ENCODE data around the gene CRK. TPM values are rescaled to one million over a fixed set of nuclear protein-coding genes. Genes with fewer than 3 reads are reported as not detected.

Gene CRK
- total RNA-seq, 1 donor from 2014 or later, result 57.1 TPM

DNA sequence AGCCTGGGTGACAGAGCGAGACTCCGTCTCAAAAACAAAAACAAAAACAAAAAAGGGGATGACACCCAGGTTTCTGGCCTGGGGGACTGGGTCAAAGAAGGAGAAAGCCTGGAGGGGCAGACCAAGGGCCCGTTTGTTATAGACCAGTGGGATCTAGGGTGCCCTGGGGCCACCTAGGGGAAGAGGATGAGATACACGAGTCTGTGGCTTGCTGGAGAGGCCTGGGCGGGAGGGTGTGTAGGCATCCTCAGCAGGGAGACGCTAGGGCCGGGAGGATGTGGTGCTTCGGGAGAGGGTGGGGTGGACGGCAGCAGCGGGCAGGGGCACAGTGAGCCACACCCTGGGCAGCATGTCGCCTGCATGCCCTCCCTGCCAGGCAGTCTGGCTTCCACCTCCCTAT lies 17.1 kb upstream of the CRK start:
- peaks cover 6% of the 10 kb centered on the region for H3K4me1 Mint-ChIP-seq (ENCODE audit: unreplicated experiment)
- peaks cover 25% of the 10 kb centered on the region for H3K36me3 Mint-ChIP-seq (ENCODE audit: unreplicated experiment)
- no peak for DNase-seq (ENCODE audit: extremely low spot score, unreplicated experiment)
- no peaks in the 10 kb centered on the region for H3K9me3 Mint-ChIP-seq (ENCODE audit: unreplicated experiment)
- H3K27me3 Mint-ChIP-seq (ENCODE audit: unreplicated experiment), result no peaks in the 10 kb centered on the region
- no peak overlapping the region for H3K27ac Mint-ChIP-seq (ENCODE audit: unreplicated experiment)
- TF ChIP-seq, protein P1, sequence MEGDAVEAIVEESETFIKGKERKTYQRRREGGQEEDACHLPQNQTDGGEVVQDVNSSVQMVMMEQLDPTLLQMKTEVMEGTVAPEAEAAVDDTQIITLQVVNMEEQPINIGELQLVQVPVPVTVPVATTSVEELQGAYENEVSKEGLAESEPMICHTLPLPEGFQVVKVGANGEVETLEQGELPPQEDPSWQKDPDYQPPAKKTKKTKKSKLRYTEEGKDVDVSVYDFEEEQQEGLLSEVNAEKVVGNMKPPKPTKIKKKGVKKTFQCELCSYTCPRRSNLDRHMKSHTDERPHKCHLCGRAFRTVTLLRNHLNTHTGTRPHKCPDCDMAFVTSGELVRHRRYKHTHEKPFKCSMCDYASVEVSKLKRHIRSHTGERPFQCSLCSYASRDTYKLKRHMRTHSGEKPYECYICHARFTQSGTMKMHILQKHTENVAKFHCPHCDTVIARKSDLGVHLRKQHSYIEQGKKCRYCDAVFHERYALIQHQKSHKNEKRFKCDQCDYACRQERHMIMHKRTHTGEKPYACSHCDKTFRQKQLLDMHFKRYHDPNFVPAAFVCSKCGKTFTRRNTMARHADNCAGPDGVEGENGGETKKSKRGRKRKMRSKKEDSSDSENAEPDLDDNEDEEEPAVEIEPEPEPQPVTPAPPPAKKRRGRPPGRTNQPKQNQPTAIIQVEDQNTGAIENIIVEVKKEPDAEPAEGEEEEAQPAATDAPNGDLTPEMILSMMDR (IDR thresholded peaks at IDR 0.05), result no peak
- no peak overlapping the region for H3K4me3 Mint-ChIP-seq (ENCODE audit: unreplicated experiment)

DNA sequence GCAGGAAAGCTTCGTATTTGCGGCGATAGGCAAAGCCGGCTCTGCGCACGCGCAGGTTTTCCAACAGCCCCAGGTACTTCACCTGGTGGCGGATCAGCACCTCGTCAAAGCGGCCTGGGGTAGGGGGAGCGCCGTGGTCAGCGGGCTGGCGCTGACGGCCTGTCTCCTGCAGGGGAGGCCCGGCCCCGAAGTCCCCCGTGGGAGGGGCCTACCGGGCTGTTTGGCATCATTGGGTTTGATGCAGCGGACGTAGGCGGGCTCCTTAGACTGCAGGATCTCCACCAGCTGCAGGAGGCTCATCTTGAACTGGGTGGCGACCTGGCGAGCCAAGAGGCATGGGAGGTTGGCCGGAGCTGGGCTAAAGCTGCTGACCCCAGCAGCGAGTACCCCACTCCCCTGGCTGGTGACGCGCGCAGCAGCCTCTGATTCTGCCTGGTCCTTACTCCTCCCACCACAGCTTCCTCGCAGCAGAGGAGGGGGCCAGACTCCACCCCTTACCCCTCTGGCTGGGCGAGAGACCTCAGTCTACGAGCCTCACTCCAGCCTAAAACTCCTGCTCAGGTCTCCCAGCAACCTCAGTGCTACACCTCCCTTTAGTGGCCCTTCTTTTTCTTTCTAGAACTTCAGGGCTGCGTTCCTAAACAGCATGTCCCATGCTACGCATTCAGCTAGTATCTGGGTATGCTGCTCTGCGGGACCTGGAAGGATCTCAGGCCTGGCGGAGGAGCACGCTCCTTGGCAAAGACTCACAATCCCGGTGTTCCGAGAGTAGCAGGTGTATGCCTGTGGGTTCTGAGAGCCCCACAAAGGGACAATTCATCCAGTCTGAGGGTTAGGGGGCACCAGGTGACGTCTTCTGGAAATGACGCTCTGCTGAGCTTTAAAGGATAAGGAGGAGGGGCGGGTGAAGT lies 16.1 kb upstream of the CRK start:
- no peak overlapping the region for H3K4me3 Mint-ChIP-seq (ENCODE audit: unreplicated experiment)
- DNase-seq (ENCODE audit: extremely low spot score, unreplicated experiment), result no peak

DNA sequence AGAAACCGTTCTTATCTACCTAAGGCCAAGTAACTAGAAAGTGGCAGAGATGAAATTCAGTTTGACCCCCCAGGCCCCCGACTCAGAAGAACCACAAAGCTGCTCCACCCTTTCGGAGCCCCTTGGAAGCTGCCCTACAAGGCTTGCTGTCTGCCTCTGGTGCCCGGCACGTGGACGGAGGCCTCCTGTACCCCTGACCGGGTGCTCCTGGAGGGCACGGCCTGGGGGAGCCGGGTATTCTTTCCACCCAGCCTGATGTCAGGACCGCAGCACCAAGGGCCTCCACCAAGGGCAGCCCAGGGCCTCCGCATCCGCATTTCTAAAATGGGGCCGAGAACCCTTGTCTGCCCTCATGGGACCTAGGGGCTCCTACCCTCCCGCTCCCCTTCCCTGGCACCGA lies 15.5 kb upstream of the CRK start:
- Mint-ChIP-seq H3K4me3 (ENCODE audit: unreplicated experiment) (no peak overlapping the region), H3K9me3 (ENCODE audit: unreplicated experiment) (no peaks in the 10 kb centered on the region), H3K36me3 (ENCODE audit: unreplicated experiment) (peaks cover 26% of the 10 kb centered on the region), H3K27me3 (ENCODE audit: unreplicated experiment) (no peaks in the 10 kb centered on the region), H3K4me1 (ENCODE audit: unreplicated experiment) (peaks cover 6% of the 10 kb centered on the region), H3K27ac (ENCODE audit: unreplicated experiment) (no peak overlapping the region)
- DNase-seq (ENCODE audit: extremely low spot score, unreplicated experiment), result no peak
- TF ChIP-seq, protein P1 (IDR thresholded peaks at IDR 0.05), result no peak

More for the DNA sequence above, 16.1 kb upstream of the CRK start:
- H3K9me3 Mint-ChIP-seq (ENCODE audit: unreplicated experiment), result no peaks in the 10 kb centered on the region
- TF ChIP-seq, protein P1 (IDR thresholded peaks at IDR 0.05), result no peak
- H3K36me3 Mint-ChIP-seq (ENCODE audit: unreplicated experiment), result peaks cover 28% of the 10 kb centered on the region
- H3K4me1 Mint-ChIP-seq (ENCODE audit: unreplicated experiment), result peaks cover 6% of the 10 kb centered on the region
- no peak overlapping the region for H3K27ac Mint-ChIP-seq (ENCODE audit: unreplicated experiment)
- H3K27me3 Mint-ChIP-seq (ENCODE audit: unreplicated experiment), result no peaks in the 10 kb centered on the region

DNA sequence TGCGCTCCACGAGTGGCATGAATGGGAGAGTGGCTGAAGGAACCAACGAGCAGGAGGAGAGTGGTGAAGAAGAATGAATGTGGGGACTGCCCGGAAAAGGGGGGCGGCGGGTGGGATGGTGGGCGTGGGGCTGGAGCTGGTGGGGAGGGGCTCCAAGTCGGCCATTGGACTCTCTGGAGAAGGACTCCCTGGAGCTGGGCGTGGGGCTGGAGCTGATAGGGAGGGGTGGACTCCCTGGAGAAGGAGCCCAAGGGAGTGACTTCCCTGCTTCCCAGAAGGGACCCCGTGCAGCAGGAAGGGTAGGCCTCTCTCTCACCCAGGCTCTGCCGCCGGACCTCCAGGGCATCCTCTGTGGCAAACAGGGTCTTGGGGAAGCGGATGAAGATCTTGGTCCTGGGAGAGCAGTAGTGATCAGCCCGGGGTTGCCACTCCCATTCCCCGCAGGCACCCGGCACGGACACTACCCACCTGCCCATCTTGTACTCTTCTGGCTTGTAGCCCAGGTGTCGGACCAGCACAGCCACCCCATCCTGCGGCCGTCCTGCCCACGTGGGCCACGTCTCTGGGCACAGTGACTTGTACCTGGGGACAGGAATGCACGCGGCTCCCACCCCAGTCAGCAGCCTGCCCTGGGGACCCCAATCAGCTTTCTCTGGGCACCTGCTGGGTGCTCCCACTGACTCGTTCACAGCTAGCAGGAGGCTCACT lies 14.9 kb upstream of the CRK start:
- H3K9me3 Mint-ChIP-seq (ENCODE audit: unreplicated experiment), result no peaks in the 10 kb centered on the region
- peaks cover 23% of the 10 kb centered on the region for H3K36me3 Mint-ChIP-seq (ENCODE audit: unreplicated experiment)
- TF ChIP-seq, protein P1 (IDR thresholded peaks at IDR 0.05), result no peak
- H3K4me1 Mint-ChIP-seq (ENCODE audit: unreplicated experiment), result peaks cover 6% of the 10 kb centered on the region
- no peaks in the 10 kb centered on the region for H3K27me3 Mint-ChIP-seq (ENCODE audit: unreplicated experiment)
- no peak overlapping the region for H3K4me3 Mint-ChIP-seq (ENCODE audit: unreplicated experiment)
- H3K27ac Mint-ChIP-seq (ENCODE audit: unreplicated experiment), result no peak overlapping the region
- no peak for DNase-seq (ENCODE audit: extremely low spot score, unreplicated experiment)
